Trophoblast cell (in vitro differentiated cells and primary cell): ENCODE results near the gene CNTRL.
"Not testable (repeated sequence)": the region's sequence is repeated elsewhere in the genome, so short reads cannot be mapped to it uniquely, and the experiment has no call there.

Experiments
- DNase-seq, 2 donors: peaks; one replicate each; pipeline ENCODE4 v3.0.0-alpha.2; 2016
- H2AFZ ChIP-seq: 2 replicates; pipeline ENCODE4 v1.6.1; 2013; ENCODE audit warnings: low read length, moderate library complexity, mild to moderate bottlenecking; ENCODE audit not compliant: insufficient read depth, poor library complexity
- H2AK5ac ChIP-seq: 2 replicates; pipeline ENCODE4 v1.6.1; 2013; ENCODE audit warnings: mild to moderate bottlenecking, low read length
- H2BK120ac ChIP-seq: 2 replicates; pipeline ENCODE4 v1.6.1; 2013; ENCODE audit warnings: low read length, mild to moderate bottlenecking, moderate library complexity; ENCODE audit not compliant: insufficient read depth, poor library complexity
- H2BK12ac ChIP-seq: 2 replicates; pipeline ENCODE4 v1.6.1; 2013; ENCODE audit warnings: mild to moderate bottlenecking, low read length, moderate library complexity
- H2BK5ac ChIP-seq: 2 replicates; pipeline ENCODE4 v1.6.1; 2013; ENCODE audit warnings: low read length, low read depth, moderate library complexity, mild to moderate bottlenecking; ENCODE audit not compliant: poor library complexity
- H3K14ac ChIP-seq: 2 replicates; pipeline ENCODE4 v1.6.1; 2013; ENCODE audit warnings: mild to moderate bottlenecking, low read length
- H3K18ac ChIP-seq: 2 replicates; pipeline ENCODE4 v1.6.1; 2013; ENCODE audit warnings: mild to moderate bottlenecking, low read length
- H3K23ac ChIP-seq: 2 replicates; pipeline ENCODE4 v1.6.1; 2013; ENCODE audit warnings: low read length
- H3K27ac ChIP-seq: 2 replicates; pipeline ENCODE4 v1.5.1; 2013; ENCODE audit warnings: low read depth, mild to moderate bottlenecking, inconsistent platforms, low read length, moderate library complexity
- H3K27me3 ChIP-seq: 2 replicates; pipeline ENCODE4 v1.6.1; 2013; ENCODE audit warnings: inconsistent platforms, mild to moderate bottlenecking, low read length, moderate library complexity; ENCODE audit not compliant: insufficient read depth
- H3K36me3 ChIP-seq, 2 experiments: 1 replicate in 1 of 2; 2 replicates in 1 of 2; pipeline ENCODE4 v1.6.1; 2013; ENCODE audit warnings: low read length in 2 of 2, mild to moderate bottlenecking in 2 of 2, moderate library complexity in 1 of 2; ENCODE audit not compliant: insufficient read depth in 2 of 2, control insufficient read depth in 1 of 2
- H3K4ac ChIP-seq: 2 replicates; pipeline ENCODE4 v1.6.1; 2013; ENCODE audit warnings: low read depth, mild to moderate bottlenecking, low read length, moderate library complexity
- H3K4me1 ChIP-seq, 2 experiments: 1 replicate in 1 of 2; 2 replicates in 1 of 2; pipeline ENCODE4 v1.6.1; 2013; ENCODE audit warnings: low read length in 2 of 2, mild to moderate bottlenecking in 2 of 2, moderate library complexity in 1 of 2; ENCODE audit not compliant: insufficient read depth in 2 of 2, control insufficient read depth in 1 of 2
- H3K4me2 ChIP-seq: 2 replicates; pipeline ENCODE4 v1.6.1; 2013; ENCODE audit warnings: inconsistent platforms, mild to moderate bottlenecking, low read length, moderate library complexity
- H3K4me3 ChIP-seq: 2 replicates; pipeline ENCODE4 v1.5.1; 2013; ENCODE audit warnings: mild to moderate bottlenecking, low read depth, low read length, inconsistent platforms
- H3K79me1 ChIP-seq: one replicate; pipeline ENCODE4 v1.6.1; 2013; ENCODE audit warnings: low read length
- H3K79me2 ChIP-seq: 2 replicates; pipeline ENCODE4 v1.6.1; 2013; ENCODE audit warnings: low read length, mild to moderate bottlenecking; ENCODE audit not compliant: control insufficient read depth, insufficient read depth, poor library complexity
- H3K9ac ChIP-seq: 2 replicates; pipeline ENCODE4 v1.6.1; 2013; ENCODE audit warnings: mild to moderate bottlenecking, low read length
- H3K9me3 ChIP-seq: 2 replicates; pipeline ENCODE4 v1.6.1; 2013; ENCODE audit warnings: low read depth, mild to moderate bottlenecking, control low read depth, inconsistent platforms, low read length; ENCODE audit not compliant: insufficient read depth
- H4K12ac ChIP-seq: 2 replicates; pipeline ENCODE4 v1.6.1; 2013; ENCODE audit warnings: low read depth, mild to moderate bottlenecking, low read length, moderate library complexity
- H4K8ac ChIP-seq: 2 replicates; pipeline ENCODE4 v1.6.1; 2013; ENCODE audit warnings: low read depth, mild to moderate bottlenecking, low read length, moderate library complexity
- H4K91ac ChIP-seq: one replicate; pipeline ENCODE4 v1.6.1; 2013; ENCODE audit warnings: low read depth, mild to moderate bottlenecking, low read length, moderate library complexity
- whole genome bisulfite sequencing: extraction: QIAGEN DNeasy Blood & Tissue Kit; methylation state at CpG from one replicate; pipeline ENCODE4 v1.1.7; 2013; ENCODE audit warnings: missing lambda C conversion rate; ENCODE audit not compliant: insufficient read length, insufficient coverage; ENCODE audit errors: extremely low coverage; 5-methylcytosine and 5-hydroxymethylcytosine counted together

CNTRL gene

GRCh38 chr9:121129384-121129783, 54.6 kb downstream of the CNTRL start:
- H4K91ac ChIP-seq, H3K9ac ChIP-seq, DNase-seq, H3K4me2 ChIP-seq, H2BK5ac ChIP-seq, H4K12ac ChIP-seq, H3K14ac ChIP-seq, H3K23ac ChIP-seq, H2AFZ ChIP-seq, H3K4me3 ChIP-seq, H3K4ac ChIP-seq, H3K4me1 ChIP-seq, H3K27me3 ChIP-seq, H3K79me2 ChIP-seq, H3K36me3 ChIP-seq, H3K79me1 ChIP-seq, H4K8ac ChIP-seq, H2AK5ac ChIP-seq, H3K27ac ChIP-seq, H2BK120ac ChIP-seq, H2BK12ac ChIP-seq, H3K18ac ChIP-seq, H3K9me3 ChIP-seq: not testable (repeated sequence)
- WGBS = no CpG with 5 or more reads among the region's 3 CpGs

- H4K91ac ChIP-seq = no peak overlapping the region
- H3K23ac ChIP-seq = no peak overlapping the region
- WGBS = no CpG with 5 or more reads among the region's 19 CpGs
- no peak overlapping the region for H4K12ac ChIP-seq
- no peak overlapping the region for H2AK5ac ChIP-seq
- H3K36me3 ChIP-seq = no peaks in the 10 kb centered on the region
- no peak overlapping the region for H3K4ac ChIP-seq
- DNase-seq = no peak
- H3K4me2 ChIP-seq = no peak overlapping the region
- H3K79me1 ChIP-seq = no peaks in the 10 kb centered on the region
- no peaks in the 10 kb centered on the region for H3K9me3 ChIP-seq
- H3K9ac ChIP-seq = no peak overlapping the region
- H3K4me1 ChIP-seq = no peaks in the 10 kb centered on the region
- H2AFZ ChIP-seq = no peak overlapping the region
- no peak overlapping the region for H4K8ac ChIP-seq
- H2BK12ac ChIP-seq = no peak overlapping the region
- no peak overlapping the region for H2BK120ac ChIP-seq
- no peak overlapping the region for H3K4me3 ChIP-seq
- no peak overlapping the region for H3K14ac ChIP-seq
- no peak overlapping the region for H3K18ac ChIP-seq
- no peak overlapping the region for H3K27ac ChIP-seq
- H2BK5ac ChIP-seq = no peak overlapping the region
- no peaks in the 10 kb centered on the region for H3K79me2 ChIP-seq
- no peaks in the 10 kb centered on the region for H3K27me3 ChIP-seq
These were observed 58.5 kb downstream of the CNTRL start for GRCh38 chr9:121133104-121133816.

GRCh38 chr9:121135642-121136041, 60.9 kb downstream of the CNTRL start:
- no peak overlapping the region for H3K23ac ChIP-seq
- H2BK12ac ChIP-seq = no peak overlapping the region
- no peak overlapping the region for H3K27ac ChIP-seq
- H3K4me2 ChIP-seq = no peak overlapping the region
- no peak overlapping the region for H2BK120ac ChIP-seq
- no peak overlapping the region for H2AFZ ChIP-seq
- H3K36me3 ChIP-seq = no peaks in the 10 kb centered on the region
- H3K18ac ChIP-seq = no peak overlapping the region
- H3K4ac ChIP-seq = no peak overlapping the region
- no peak overlapping the region for H3K9ac ChIP-seq
- no peak overlapping the region for H4K91ac ChIP-seq
- H3K79me2 ChIP-seq = no peaks in the 10 kb centered on the region
- no peak for DNase-seq
- no peak overlapping the region for H4K8ac ChIP-seq
- H3K9me3 ChIP-seq = no peaks in the 10 kb centered on the region
- H3K14ac ChIP-seq = no peak overlapping the region
- no peak overlapping the region for H3K4me3 ChIP-seq
- H4K12ac ChIP-seq = no peak overlapping the region
- H3K4me1 ChIP-seq = no peaks in the 10 kb centered on the region
- no peak overlapping the region for H2BK5ac ChIP-seq
- H3K79me1 ChIP-seq = no peaks in the 10 kb centered on the region
- H2AK5ac ChIP-seq = no peak overlapping the region
- no CpG with 5 or more reads among the region's 2 CpGs for WGBS
- no peaks in the 10 kb centered on the region for H3K27me3 ChIP-seq

- H2BK12ac ChIP-seq = no peak overlapping the region
- no peak overlapping the region for H3K18ac ChIP-seq
- H3K9me3 ChIP-seq = no peaks in the 10 kb centered on the region
- H4K8ac ChIP-seq = no peak overlapping the region
- H2AK5ac ChIP-seq = no peak overlapping the region
- no peak overlapping the region for H3K4ac ChIP-seq
- no peak overlapping the region for H3K23ac ChIP-seq
- H4K91ac ChIP-seq = no peak overlapping the region
- H2BK120ac ChIP-seq = no peak overlapping the region
- no peaks in the 10 kb centered on the region for H3K4me1 ChIP-seq
- no peak overlapping the region for H3K4me2 ChIP-seq
- H2AFZ ChIP-seq = no peak overlapping the region
- H2BK5ac ChIP-seq = no peak overlapping the region
- H3K36me3 ChIP-seq = peaks cover 0 to 6% of the 10 kb centered on the region in 2 experiments
- DNase-seq = no peak
- no peaks in the 10 kb centered on the region for H3K79me1 ChIP-seq
- no peaks in the 10 kb centered on the region for H3K27me3 ChIP-seq
- no peak overlapping the region for H3K9ac ChIP-seq
- H3K27ac ChIP-seq = no peak overlapping the region
- H3K4me3 ChIP-seq = no peak overlapping the region
- no peak overlapping the region for H4K12ac ChIP-seq
- no peak overlapping the region for H3K14ac ChIP-seq
- no peaks in the 10 kb centered on the region for H3K79me2 ChIP-seq
These were observed 63.8 kb downstream of the CNTRL start for GRCh38 chr9:121138561-121138960.
